Activated CD8-positive, alpha-beta memory T cell treated with anti-CD3 and anti-CD28 coated beads, Interleukin-2, amount 10 ng/mL, durations not matched to agents 7 days and 5 days (primary cell): ENCODE measurements around the gene SH3BP2. TPM values are rescaled to one million over a fixed set of nuclear protein-coding genes. Genes with fewer than 3 reads are reported as not detected.

Source experiments
- ATAC-seq: fragments of 150-1000 bp; cut with Tn5 transposase; one replicate; pipeline ENCODE4 v1.10.0; 2021; ENCODE audit warnings: moderate library complexity
- CTCF ChIA-PET: fragments of 350-600 bp; sonication (Branson Sonifier 250); formaldehyde crosslinking; loops from one replicate; lab custom pipeline; 2021; ENCODE audit warnings: antibody characterized with exemption; lab: Charles Lee
- DNase-seq: peaks from one replicate; pipeline ENCODE4 v3.0.0-alpha.2; 2020
- H3K27ac Mint-ChIP-seq: one replicate; pipeline ENCODE4 v1.8.0; 2021; ENCODE audit warnings: mild to moderate bottlenecking, mixed read lengths
- H3K27me3 Mint-ChIP-seq: one replicate; pipeline ENCODE4 v1.8.0; 2021; ENCODE audit warnings: mixed read lengths
- H3K36me3 Mint-ChIP-seq: one replicate; pipeline ENCODE4 v1.8.0; 2021; ENCODE audit warnings: mild to moderate bottlenecking, mixed read lengths
- H3K4me1 Mint-ChIP-seq: one replicate; pipeline ENCODE4 v1.8.0; 2021; ENCODE audit warnings: mixed read lengths
- H3K4me3 Mint-ChIP-seq: one replicate; pipeline ENCODE4 v1.8.0; 2021; ENCODE audit warnings: mild to moderate bottlenecking, moderate library complexity, mixed read lengths
- H3K9me3 Mint-ChIP-seq: one replicate; pipeline ENCODE4 v1.8.0; 2022; ENCODE audit warnings: low read depth, mixed read lengths
- total RNA-seq, 2 experiments: library from RNA; stranded (reverse); gene quantifications; one replicate each; pipeline ENCODE4 v1.2.3, GENCODE V29; 2021

The SH3BP2 gene
- total RNA-seq, 2 experiments from 2014 or later: 88.0 to 105 TPM

DNA sequence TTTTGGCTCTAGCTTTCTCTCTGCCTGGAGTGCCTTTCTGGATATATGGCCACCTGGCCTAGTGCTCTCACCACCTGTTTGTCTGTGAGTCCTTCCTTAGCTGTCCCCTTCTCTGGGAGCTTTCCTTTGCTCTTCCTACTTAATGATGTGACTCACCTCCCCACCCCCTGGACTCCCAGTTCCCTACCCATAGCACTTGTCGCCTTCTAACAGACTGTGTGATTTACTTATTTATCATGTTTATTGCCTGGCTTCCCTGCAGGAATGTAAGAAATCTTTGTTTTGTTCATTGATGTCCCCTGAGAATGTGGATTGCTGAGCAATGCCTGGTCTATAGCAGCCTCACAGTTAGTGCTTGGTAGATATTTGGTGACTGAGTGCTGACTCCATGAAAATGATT lies 69.6 kb downstream of the SH3BP2 start:
- Mint-ChIP-seq H3K27me3 (no peaks in the 10 kb centered on the region), H3K9me3 (no peaks in the 10 kb centered on the region), H3K4me3 (no peak overlapping the region), H3K4me1 (peaks cover 60% of the 10 kb centered on the region), H3K36me3 (peaks cover 28% of the 10 kb centered on the region), H3K27ac (no peak overlapping the region)
- CTCF ChIA-PET: interaction anchor here (0.9 to 1.3 kb wide), 5 partner anchors 11 to 44 kb away, joined by 3 to 6 read pairs (median 3); no protein-coding TSS in a partner anchor
- ATAC-seq (no peak), DNase-seq (no peak)

DNA sequence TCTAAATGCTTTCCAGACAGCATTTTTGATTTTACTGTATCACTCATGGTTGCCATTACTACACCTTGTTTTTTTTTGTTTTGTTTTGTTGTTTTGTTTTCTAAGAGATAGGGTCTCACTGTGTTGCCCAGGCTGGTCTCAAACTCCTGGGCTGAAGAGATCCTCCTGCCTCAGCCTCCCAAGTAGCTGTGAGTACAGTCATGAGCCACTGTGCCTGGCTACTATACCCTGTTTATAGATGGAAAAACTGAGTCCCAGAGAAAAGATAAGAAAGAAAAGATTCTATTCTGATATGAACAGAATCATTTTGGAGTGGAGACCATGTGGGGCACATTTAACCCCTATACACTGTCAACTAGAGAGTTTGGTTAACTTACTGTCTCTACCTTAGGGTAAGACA lies 70.8 kb downstream of the SH3BP2 start:
- peaks cover 23% of the 10 kb centered on the region for H3K36me3 Mint-ChIP-seq
- peaks cover 52% of the 10 kb centered on the region for H3K4me1 Mint-ChIP-seq
- DNase-seq (no peak), ATAC-seq (no peak)
- H3K27me3 Mint-ChIP-seq: no peaks in the 10 kb centered on the region
- peak overlapping the region; percentile 20 for H3K27ac Mint-ChIP-seq
- CTCF ChIA-PET: interaction anchor here (0.9 kb wide), 1 partner anchor 14 kb away, joined by 3 read pairs; no protein-coding TSS in a partner anchor
- no peaks in the 10 kb centered on the region for H3K9me3 Mint-ChIP-seq
- no peak overlapping the region for H3K4me3 Mint-ChIP-seq

DNA sequence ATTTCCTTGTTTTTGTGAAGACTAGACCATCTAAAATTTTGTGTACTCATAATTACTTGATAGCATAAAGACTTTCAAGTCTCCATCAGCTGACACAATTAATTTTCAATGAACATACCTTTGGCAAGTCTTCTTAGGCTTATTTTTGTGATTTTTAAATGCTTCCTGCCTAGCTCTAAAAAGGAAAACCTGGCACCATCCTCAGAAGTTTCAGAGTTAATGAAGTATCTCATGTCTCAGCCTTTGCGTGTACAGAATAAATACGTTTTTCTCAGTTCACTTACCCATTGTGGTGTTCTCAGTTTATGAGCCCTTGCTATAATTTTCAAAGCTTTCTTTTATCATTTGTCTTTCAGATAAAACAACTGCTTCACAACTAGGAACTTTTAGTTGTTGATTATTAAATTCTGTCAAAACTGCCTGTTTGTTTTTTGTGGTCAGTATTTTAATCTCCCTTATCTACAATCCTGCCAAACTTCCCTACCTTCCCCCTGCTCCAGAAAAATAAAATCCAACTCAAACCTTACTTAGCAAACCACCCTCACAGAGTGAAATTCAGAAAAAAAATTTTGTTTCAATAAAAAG lies 72.4 kb downstream of the SH3BP2 start:
- Mint-ChIP-seq H3K36me3 (peaks cover 12% of the 10 kb centered on the region), H3K4me1 (peaks cover 36% of the 10 kb centered on the region), H3K9me3 (no peaks in the 10 kb centered on the region), H3K27me3 (no peaks in the 10 kb centered on the region), H3K4me3 (no peak overlapping the region), H3K27ac (no peak overlapping the region)
- ATAC-seq: no peak
- CTCF ChIA-PET: interaction anchor here (1.5 kb wide), 1 partner anchor 14 kb away, joined by 4 read pairs; no protein-coding TSS in a partner anchor
- no peak for DNase-seq

DNA sequence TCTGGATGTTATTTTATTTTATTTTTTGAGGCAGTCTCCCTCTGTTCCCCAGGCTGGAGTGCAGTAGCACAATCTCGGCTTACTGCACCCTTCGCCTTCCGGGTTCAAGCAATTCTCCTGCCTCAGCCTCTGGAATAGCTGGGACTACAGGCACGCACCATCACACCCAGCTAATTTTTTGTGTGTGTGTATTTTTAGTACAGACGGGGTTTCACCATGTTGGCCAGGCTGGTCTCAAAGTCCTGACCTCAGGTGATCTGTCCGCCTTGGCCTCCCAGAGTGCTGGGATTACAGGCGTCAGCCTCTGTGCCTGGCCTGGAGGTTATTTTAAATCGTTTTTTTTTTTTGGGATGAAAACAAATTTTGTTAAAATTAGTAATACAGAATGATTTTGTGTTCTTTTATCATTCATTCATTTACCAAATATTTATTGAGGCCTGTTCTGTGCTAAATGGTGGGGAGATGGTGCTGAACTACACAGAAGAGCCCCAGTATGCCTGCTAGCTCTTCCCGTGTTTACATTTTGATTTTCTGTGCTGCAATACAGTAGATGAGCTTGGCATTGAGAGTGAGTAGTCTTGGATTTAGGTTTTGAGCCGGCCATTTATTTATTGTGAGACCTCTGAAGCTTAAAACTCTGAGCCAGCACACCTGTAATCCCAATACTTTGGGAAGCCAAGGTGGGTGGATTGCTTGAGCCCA lies 73.4 kb downstream of the SH3BP2 start:
- no peaks in the 10 kb centered on the region for H3K27me3 Mint-ChIP-seq
- no peaks in the 10 kb centered on the region for H3K9me3 Mint-ChIP-seq
- no peak overlapping the region for H3K27ac Mint-ChIP-seq
- ATAC-seq: no peak
- peaks cover 9% of the 10 kb centered on the region for H3K36me3 Mint-ChIP-seq
- DNase-seq: no peak
- CTCF ChIA-PET: interaction anchor here (0.7 to 1.5 kb wide), 3 partner anchors 13 to 199 kb away, joined by 3 to 4 read pairs (median 3); no protein-coding TSS in a partner anchor
- peaks cover 34% of the 10 kb centered on the region for H3K4me1 Mint-ChIP-seq
- no peak overlapping the region for H3K4me3 Mint-ChIP-seq

DNA sequence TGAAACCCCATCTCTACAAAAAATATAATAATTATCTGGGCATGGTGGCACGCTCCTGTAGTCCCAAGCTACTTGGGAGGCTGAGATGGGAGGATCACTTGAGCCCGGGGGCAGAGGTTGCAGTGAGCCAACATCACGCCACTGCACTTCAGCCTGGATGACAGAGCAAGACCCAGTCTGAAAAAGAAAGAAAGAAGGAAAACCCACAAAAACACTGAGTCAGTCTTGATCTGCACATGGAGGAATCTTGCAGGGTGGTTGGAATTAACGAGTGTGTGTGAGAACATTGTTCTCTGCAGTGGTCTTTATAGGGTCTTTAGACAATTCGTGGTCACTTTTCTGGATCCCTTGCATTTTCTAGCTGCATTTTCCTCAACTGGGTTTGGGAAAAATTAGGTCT lies 74.0 kb downstream of the SH3BP2 start:
- Mint-ChIP-seq H3K36me3 (peaks cover 9% of the 10 kb centered on the region), H3K4me1 (peaks cover 36% of the 10 kb centered on the region), H3K27me3 (no peaks in the 10 kb centered on the region), H3K4me3 (no peak overlapping the region), H3K27ac (no peak overlapping the region), H3K9me3 (no peaks in the 10 kb centered on the region)
- no peak for DNase-seq
- CTCF ChIA-PET: interaction anchor here (0.8 to 1.5 kb wide), 2 partner anchors 103 to 200 kb away, joined by 3 to 4 read pairs; no protein-coding TSS in a partner anchor
- ATAC-seq: no peak

DNA sequence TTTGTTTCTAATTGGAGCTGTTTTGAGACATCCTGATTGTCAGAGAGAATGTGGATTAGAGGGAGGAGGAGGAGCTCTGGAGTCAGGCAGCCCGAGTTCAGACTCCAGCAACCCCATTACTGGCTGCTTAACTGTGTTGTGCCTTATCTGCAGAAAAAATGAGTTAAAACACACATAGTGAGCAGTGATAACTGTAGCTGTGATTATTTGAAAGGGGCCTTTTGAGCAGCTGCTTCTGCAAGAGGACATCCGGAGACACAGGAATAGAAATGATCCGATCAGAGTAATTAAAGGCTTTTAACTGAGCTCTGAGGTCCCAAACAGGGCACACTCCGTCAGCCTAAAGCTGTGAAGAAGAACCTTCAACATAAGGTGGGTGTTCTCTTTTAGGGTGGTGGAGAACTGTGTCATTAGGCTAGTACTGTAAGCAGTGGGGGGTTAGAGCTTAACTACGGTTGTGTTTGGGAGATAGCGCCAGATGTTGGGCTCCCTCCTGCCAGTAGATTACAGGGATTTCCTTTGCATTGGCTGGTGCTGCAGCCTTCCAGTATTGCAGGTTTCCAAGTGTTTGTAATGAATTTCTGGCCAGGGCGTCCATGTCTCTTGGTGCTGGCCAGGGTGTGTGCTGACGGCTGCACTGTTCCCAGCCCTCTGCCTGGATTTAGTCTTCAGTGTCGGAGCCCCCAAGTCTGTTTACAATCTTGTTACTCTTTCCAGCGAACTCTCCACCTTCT lies 75.0 kb downstream of the SH3BP2 start:
- no peak for ATAC-seq
- no peaks in the 10 kb centered on the region for H3K27me3 Mint-ChIP-seq
- peaks cover 9% of the 10 kb centered on the region for H3K36me3 Mint-ChIP-seq
- H3K27ac Mint-ChIP-seq: no peak overlapping the region
- H3K4me3 Mint-ChIP-seq: no peak overlapping the region
- H3K9me3 Mint-ChIP-seq: no peaks in the 10 kb centered on the region
- no peak for DNase-seq
- peaks cover 31% of the 10 kb centered on the region for H3K4me1 Mint-ChIP-seq
- CTCF ChIA-PET: interaction anchor here (0.7 kb wide), 1 partner anchor 39 kb away, joined by 3 read pairs; no protein-coding TSS in a partner anchor

DNA sequence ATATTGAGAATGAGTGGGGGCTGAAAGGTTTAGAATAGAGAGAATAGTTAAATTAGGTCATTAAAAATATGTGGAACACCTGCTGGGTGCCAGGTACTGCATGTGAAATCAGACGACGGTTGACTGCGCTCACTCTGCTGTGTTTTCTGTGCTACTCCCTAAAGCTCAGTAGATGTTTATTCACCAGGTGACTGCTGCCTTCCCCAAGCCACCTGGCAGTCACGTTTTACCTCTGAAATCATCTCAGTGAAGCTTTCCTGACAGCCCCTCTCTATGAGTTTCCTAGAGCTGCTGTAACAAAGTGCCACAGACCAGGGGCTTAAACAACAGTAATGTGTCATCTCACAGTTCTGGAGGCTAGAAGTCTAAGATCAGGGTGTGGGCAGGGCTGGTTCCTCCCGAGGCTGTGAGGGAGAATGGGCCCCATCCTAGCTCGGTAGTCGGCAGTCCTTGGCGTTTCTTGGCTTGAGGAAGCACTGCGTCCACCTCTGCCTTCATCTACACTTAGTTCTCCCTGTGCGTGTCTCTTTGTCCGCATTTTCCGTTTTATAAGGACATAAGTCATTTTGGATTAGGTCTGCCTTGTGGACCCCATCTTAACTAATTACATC lies 76.1 kb downstream of the SH3BP2 start:
- no peak overlapping the region for H3K4me3 Mint-ChIP-seq
- H3K27ac Mint-ChIP-seq: no peak overlapping the region
- peaks cover 36% of the 10 kb centered on the region for H3K4me1 Mint-ChIP-seq

DNA sequence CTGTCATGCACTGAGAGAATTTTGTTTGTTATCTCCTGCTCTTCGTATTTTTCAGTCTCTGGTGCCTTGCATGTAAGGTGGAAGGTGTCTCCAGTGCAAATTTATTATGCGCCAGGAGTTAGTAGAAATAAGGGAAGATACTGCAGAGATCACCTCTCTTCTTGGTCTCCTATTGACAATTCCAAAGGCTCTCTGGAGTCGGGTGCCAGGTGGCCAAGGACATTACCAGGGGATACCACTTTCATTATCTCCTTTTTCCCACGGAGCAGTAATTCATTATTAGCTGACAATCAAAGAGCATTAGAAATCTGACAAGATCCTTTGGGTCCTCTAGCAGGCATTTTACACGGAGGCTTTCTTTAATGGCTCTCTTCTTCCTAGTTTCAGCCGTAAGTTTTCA lies 76.8 kb downstream of the SH3BP2 start:
- Mint-ChIP-seq H3K9me3 (no peaks in the 10 kb centered on the region), H3K27me3 (no peaks in the 10 kb centered on the region), H3K4me3 (no peak overlapping the region), H3K27ac (no peak overlapping the region), H3K36me3 (peaks cover 9% of the 10 kb centered on the region), H3K4me1 (peaks cover 36% of the 10 kb centered on the region)
- CTCF ChIA-PET: interaction anchor here (1.1 kb wide), 1 partner anchor 10 kb away, joined by 4 read pairs; no protein-coding TSS in a partner anchor
- DNase-seq (no peak), ATAC-seq (no peak)

More for the DNA sequence above, 76.1 kb downstream of the SH3BP2 start:
- Mint-ChIP-seq H3K27me3 (no peaks in the 10 kb centered on the region), H3K9me3 (no peaks in the 10 kb centered on the region), H3K36me3 (peaks cover 9% of the 10 kb centered on the region)
- CTCF ChIA-PET: interaction anchor here (1.1 kb wide), 1 partner anchor 10 kb away, joined by 4 read pairs; no protein-coding TSS in a partner anchor
- DNase-seq (no peak), ATAC-seq (no peak)

DNA sequence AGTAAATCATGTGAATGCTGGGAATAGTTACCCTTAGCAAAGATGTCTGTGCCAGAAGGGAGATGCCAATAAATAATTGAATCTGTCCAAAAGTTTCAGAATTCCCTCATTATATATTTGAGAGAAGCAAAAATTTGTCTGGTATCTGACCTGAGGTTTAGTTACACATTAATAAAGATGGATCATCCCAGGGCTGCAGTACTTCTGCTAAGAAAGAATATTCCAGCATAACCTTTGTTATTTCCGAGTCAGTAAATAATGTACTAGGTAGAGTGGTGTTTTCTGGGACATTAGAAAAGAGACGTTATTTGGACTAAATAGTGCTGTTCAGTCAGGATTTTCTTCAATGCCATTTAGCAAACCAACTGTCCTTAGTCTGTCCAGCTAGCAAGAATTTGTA lies 77.2 kb downstream of the SH3BP2 start:
- H3K4me1 Mint-ChIP-seq: peaks cover 38% of the 10 kb centered on the region
- H3K36me3 Mint-ChIP-seq: peaks cover 9% of the 10 kb centered on the region
- no peak overlapping the region for H3K4me3 Mint-ChIP-seq
- CTCF ChIA-PET: interaction anchor here (1.0 kb wide), 1 partner anchor 45 kb away, joined by 3 read pairs; no protein-coding TSS in a partner anchor
- no peak for ATAC-seq
- H3K9me3 Mint-ChIP-seq: no peaks in the 10 kb centered on the region
- H3K27me3 Mint-ChIP-seq: no peaks in the 10 kb centered on the region
- no peak for DNase-seq
- no peak overlapping the region for H3K27ac Mint-ChIP-seq

DNA sequence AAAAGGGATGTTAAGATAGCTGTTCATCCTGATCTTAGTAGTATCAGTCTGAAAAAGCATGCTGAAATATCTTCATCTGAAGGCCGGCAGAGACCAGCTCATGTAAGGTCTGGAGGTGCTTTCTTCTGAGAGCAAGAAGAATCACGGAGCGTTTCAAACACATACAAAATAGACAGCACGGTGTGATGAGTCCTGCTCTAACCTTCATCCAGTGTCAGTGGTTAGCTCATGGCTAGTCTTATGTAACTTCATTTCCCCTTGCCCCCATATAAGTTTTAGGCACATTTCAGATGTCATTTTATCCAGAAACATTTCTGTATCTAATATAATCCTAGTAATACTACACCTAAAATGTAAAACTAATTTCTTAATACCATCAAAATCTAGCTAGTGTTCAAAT lies 78.6 kb downstream of the SH3BP2 start:
- H3K36me3 Mint-ChIP-seq: peaks cover 18% of the 10 kb centered on the region
- H3K27ac Mint-ChIP-seq: peak overlapping the region; percentile 4
- H3K4me1 Mint-ChIP-seq: peaks cover 42% of the 10 kb centered on the region
- no peaks in the 10 kb centered on the region for H3K27me3 Mint-ChIP-seq
- H3K9me3 Mint-ChIP-seq: no peaks in the 10 kb centered on the region
- no peak overlapping the region for H3K4me3 Mint-ChIP-seq
- ATAC-seq: no peak
- no peak for DNase-seq
- CTCF ChIA-PET: interaction anchor here (0.6 to 1.5 kb wide), 9 partner anchors 10 to 1476 kb away, joined by 3 to 4 read pairs (median 3); no protein-coding TSS in a partner anchor

DNA sequence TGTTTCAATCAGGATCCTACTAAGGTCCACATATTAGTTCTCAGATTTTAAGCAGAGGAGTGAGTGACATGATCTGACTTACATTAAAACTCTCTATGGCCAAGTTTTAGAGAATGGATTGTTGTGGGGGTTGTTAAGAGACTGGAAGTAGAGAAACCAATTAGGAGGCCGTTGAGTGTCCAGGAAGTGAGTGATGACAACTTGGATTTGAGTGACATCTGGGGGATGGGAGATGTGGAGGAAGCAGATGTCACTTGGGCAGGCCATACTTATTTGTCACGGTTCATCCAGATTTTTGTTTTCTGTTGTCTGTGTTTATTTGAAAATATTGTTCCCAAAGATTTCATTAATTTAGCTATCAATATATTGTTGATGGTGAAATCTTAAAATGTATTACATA lies 79.0 kb downstream of the SH3BP2 start:
- H3K4me1 Mint-ChIP-seq: peaks cover 41% of the 10 kb centered on the region
- ATAC-seq: peak; percentile 27
- H3K36me3 Mint-ChIP-seq: peaks cover 19% of the 10 kb centered on the region
- no peak overlapping the region for H3K4me3 Mint-ChIP-seq
- no peaks in the 10 kb centered on the region for H3K9me3 Mint-ChIP-seq
- H3K27me3 Mint-ChIP-seq: no peaks in the 10 kb centered on the region
- no peak for DNase-seq
- peak overlapping the region; percentile 4 for H3K27ac Mint-ChIP-seq
- CTCF ChIA-PET: interaction anchor here (1.0 to 1.5 kb wide), 6 partner anchors 11 to 164 kb away, joined by 3 to 4 read pairs (median 3); no protein-coding TSS in a partner anchor

DNA sequence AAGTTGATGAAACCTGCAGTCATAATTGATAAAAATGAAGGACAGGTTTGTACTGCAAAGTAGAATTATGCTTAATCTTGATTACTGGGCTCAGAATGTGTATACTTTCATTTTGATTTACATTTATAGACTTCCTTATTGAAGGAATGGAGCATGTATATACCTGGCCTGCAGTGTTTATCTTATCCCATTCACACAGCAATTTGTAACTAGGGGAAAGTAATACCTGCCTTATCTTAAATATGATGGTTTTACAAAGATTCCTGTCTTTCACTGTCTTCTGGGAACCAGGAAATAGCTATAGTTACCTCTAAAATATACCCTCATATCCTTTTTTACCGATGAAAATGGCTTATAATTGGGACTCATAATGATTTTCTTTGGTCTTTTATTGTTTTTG lies 80.4 kb downstream of the SH3BP2 start:
- no peaks in the 10 kb centered on the region for H3K27me3 Mint-ChIP-seq
- ATAC-seq: no peak
- peaks cover 40% of the 10 kb centered on the region for H3K4me1 Mint-ChIP-seq
- no peak for DNase-seq
- no peaks in the 10 kb centered on the region for H3K9me3 Mint-ChIP-seq
- H3K27ac Mint-ChIP-seq: no peak overlapping the region
- no peak overlapping the region for H3K4me3 Mint-ChIP-seq
- H3K36me3 Mint-ChIP-seq: peaks cover 26% of the 10 kb centered on the region
- CTCF ChIA-PET: interaction anchor here (1.1 kb wide), 1 partner anchor 11 kb away, joined by 3 read pairs; no protein-coding TSS in a partner anchor
